ENCODE data around the gene WFDC12.

GRCh38 chr20:45103072-45103471 is 21.2 kb downstream of the WFDC12 start:
- TF ChIP-seq FOXM1 (IDR thresholded peaks at IDR 0.05; ENCODE audit: borderline replicate concordance) (no peak), L3MBTL2 (conservative IDR thresholded peaks at IDR 0.05) (no peak)

All from HEK293T (cell line).